ENCODE measurements around the gene TOR2A.

The TOR2A gene

GRCh38 chr9:127753622-127754021 is 18.5 kb upstream of the TOR2A start:
- Histone ChIP-seq H3K27me3 (ENCODE audit: control insufficient read depth, insufficient read depth, low read length) (peaks cover 33% of the 10 kb centered on the region), H3K36me3 (ENCODE audit: control insufficient read depth, insufficient read depth, low read length) (peaks cover 4% of the 10 kb centered on the region)

GRCh38 chr9:127753148-127753547 is 18.1 kb upstream of the TOR2A start:
- no peak overlapping the region for H3K4me3 ChIP-seq (ENCODE audit: low read depth, low read length)
- no peak overlapping the region for H3K9ac ChIP-seq (ENCODE audit: low read depth, low read length)
- peaks cover 5% of the 10 kb centered on the region for H3K4me1 ChIP-seq (ENCODE audit: control insufficient read depth, insufficient read depth, low read length)
- peaks cover 4% of the 10 kb centered on the region for H3K36me3 ChIP-seq (ENCODE audit: control insufficient read depth, insufficient read depth, low read length)
- H3K9me3 ChIP-seq (ENCODE audit: control insufficient read depth, insufficient read depth, low read length): no peaks in the 10 kb centered on the region
- peaks cover 33% of the 10 kb centered on the region for H3K27me3 ChIP-seq (ENCODE audit: control insufficient read depth, insufficient read depth, low read length)

More at GRCh38 chr9:127753622-127754021, 18.5 kb upstream of the TOR2A start:
- no peaks in the 10 kb centered on the region for H3K9me3 ChIP-seq (ENCODE audit: control insufficient read depth, insufficient read depth, low read length)
- peaks cover 5% of the 10 kb centered on the region for H3K4me1 ChIP-seq (ENCODE audit: control insufficient read depth, insufficient read depth, low read length)
- no peak overlapping the region for H3K9ac ChIP-seq (ENCODE audit: low read depth, low read length)
- peak overlapping the region; percentile 75 for H3K4me3 ChIP-seq (ENCODE audit: low read depth, low read length)

DNA sequence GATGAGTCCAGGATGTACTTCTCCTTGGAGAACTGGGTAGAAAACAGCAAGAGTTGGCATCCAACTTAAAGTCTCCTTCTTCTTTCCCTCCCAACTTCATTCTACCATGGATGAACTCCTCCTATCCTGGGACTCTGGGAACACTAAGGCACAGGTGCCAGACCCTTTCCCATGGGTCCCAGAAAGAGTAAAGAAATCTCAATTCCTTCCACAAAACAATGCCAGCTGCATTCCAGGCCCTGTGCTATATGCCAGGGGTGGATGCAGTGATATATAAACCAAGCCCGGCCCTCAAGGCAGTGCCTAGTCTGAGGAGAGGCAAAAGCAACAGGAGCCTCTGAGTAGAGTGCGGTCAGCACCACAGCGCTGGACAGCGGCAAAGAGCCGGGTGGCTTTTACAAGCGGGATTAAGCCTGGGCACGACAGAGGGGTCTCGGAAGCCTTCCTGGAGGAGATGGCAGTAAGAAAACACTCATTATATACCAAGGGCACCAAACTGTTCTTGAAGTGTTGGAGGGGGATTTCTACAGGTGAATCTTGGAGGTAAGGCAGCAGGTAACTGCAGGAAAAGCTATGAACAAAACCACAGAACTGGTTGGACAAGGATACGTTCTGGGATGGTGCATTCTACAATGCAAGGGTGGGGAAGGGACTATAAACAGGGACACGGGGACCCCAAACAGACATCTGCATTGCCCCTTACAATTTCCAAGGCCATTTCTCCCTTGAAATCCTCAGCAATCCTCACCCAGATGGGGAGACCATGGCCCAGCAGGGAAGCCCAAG is 16.4 kb upstream of the TOR2A start:
- peaks cover 32% of the 10 kb centered on the region for H3K27me3 ChIP-seq (ENCODE audit: control insufficient read depth, insufficient read depth, low read length)
- peaks cover 5% of the 10 kb centered on the region for H3K4me1 ChIP-seq (ENCODE audit: control insufficient read depth, insufficient read depth, low read length)
- H3K9me3 ChIP-seq (ENCODE audit: control insufficient read depth, insufficient read depth, low read length): no peaks in the 10 kb centered on the region
- no peak overlapping the region for H3K9ac ChIP-seq (ENCODE audit: low read depth, low read length)
- peaks cover 4% of the 10 kb centered on the region for H3K36me3 ChIP-seq (ENCODE audit: control insufficient read depth, insufficient read depth, low read length)
- H3K4me3 ChIP-seq (ENCODE audit: low read depth, low read length): no peak overlapping the region

DNA sequence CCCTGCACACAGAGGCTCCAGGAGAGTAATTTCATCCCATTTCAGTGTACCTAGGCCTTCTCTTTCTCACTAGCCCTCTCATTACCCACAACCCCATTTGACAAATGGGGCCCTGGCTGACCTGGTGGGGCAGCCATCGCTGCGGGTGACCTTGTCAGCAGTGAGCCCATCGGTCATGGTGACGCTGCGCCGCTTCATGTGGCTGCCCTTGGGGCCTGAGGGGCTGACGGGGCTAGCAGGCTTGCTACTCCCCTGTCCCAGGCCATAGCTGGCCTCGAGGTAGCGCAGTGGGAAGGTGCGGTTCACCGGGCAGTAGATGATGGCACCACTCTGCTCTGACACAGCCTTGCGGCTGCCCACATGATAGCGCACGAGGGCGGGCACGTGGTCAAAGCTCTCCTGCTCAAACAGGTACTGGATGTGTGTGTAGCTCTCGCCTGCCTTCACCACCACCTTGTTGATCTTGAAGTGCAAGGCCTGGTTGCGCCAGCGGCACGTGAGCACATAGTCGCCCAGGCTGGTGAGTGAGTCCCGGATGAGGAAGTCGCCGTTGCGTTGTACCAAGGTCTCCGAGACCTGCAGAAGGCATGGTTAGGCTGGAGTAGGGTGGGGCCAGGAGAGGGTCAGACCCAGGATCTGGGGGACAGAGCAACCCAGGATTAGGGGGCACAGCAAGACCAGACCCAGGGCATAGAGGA is 14.1 kb upstream of the TOR2A start:
- Histone ChIP-seq H3K4me3 (ENCODE audit: low read depth, low read length) (no peak overlapping the region), H3K9ac (ENCODE audit: low read depth, low read length) (no peak overlapping the region), H3K4me1 (ENCODE audit: control insufficient read depth, insufficient read depth, low read length) (peaks cover 2% of the 10 kb centered on the region), H3K27me3 (ENCODE audit: control insufficient read depth, insufficient read depth, low read length) (peaks cover 23% of the 10 kb centered on the region), H3K9me3 (ENCODE audit: control insufficient read depth, insufficient read depth, low read length) (no peaks in the 10 kb centered on the region), H3K36me3 (ENCODE audit: control insufficient read depth, insufficient read depth, low read length) (peaks cover 4% of the 10 kb centered on the region)

GRCh38 chr9:127746959-127747569 is 12.0 kb upstream of the TOR2A start:
- Histone ChIP-seq H3K9ac (ENCODE audit: low read depth, low read length) (no peak overlapping the region), H3K27me3 (ENCODE audit: control insufficient read depth, insufficient read depth, low read length) (peaks cover 6% of the 10 kb centered on the region), H3K36me3 (ENCODE audit: control insufficient read depth, insufficient read depth, low read length) (peaks cover 4% of the 10 kb centered on the region), H3K4me3 (ENCODE audit: low read depth, low read length) (no peak overlapping the region), H3K4me1 (ENCODE audit: control insufficient read depth, insufficient read depth, low read length) (peaks cover 2% of the 10 kb centered on the region), H3K9me3 (ENCODE audit: control insufficient read depth, insufficient read depth, low read length) (no peaks in the 10 kb centered on the region)

DNA sequence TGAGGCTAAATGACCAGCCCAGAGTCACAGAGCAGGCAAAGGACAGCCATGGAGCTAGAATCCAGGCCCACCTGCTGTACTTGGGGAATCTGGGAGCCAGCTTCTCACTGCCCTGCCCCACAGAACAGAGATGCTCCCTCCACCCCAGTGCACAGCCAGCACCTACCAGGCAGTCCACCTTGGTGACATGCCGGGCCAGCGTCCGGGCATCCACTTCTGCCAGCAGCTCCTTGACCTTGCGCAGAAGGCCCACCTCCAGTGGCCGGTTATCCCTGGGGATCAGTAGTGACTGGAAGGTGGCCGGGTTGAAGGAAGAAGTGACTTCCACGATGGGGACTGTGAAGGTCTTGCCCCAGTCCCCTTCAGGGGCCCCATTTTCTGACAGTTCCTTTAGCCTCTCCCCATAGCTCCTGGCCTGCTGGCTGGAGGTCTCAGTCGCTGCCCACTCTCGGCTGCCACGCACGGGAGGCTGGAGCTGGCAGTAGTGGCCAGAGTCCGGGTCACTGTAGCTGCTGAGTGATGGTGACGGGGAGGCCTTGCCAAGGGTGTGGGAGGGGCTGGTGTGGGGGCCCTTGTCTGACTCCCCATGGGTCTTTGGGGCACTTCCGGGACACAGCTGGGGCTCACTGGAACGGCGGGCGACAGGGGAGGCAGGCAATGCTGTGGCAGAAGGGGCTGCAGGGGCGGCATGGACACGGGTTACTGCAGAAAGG is 9.5 kb upstream of the TOR2A start:
- Histone ChIP-seq H3K9me3 (ENCODE audit: control insufficient read depth, insufficient read depth, low read length) (no peaks in the 10 kb centered on the region), H3K4me3 (ENCODE audit: low read depth, low read length) (no peak overlapping the region), H3K27me3 (ENCODE audit: control insufficient read depth, insufficient read depth, low read length) (peaks cover 2% of the 10 kb centered on the region), H3K9ac (ENCODE audit: low read depth, low read length) (no peak overlapping the region), H3K4me1 (ENCODE audit: control insufficient read depth, insufficient read depth, low read length) (no peaks in the 10 kb centered on the region), H3K36me3 (ENCODE audit: control insufficient read depth, insufficient read depth, low read length) (peaks cover 4% of the 10 kb centered on the region)

DNA sequence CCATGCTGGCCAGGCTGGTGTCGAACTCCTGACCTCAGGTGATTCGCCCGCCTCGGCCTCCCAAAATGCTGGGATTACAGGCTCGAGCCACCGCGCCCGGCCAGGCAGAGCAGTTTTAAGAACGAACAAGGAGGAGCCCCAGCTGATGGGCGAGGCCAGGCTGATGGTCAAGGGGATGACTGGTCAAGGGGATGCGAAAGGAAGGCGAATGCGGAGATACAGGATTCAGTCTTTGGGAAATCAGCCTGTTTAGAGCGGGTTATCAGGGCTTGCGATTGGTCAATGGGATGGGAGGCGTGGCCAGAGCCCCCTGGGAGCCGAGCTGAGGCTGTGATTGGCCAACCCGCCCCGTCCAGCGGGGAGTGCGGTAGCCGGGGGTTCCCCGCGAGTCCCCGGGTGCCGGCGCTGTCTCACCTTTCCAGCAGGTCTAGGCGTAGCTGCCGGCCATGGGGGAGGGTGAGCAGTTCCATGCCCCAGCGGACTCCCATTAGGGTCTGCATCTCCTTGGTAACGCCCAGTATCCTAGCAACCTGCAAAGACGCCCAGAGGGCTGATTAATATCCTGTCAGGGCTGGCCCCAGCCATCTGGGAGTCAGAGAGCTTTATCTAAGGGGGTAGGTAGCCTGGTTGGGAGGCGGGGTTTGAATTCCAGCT is 7.5 kb upstream of the TOR2A start:
- Histone ChIP-seq H3K36me3 (ENCODE audit: control insufficient read depth, insufficient read depth, low read length) (no peaks in the 10 kb centered on the region), H3K9ac (ENCODE audit: low read depth, low read length) (no peak overlapping the region), H3K4me3 (ENCODE audit: low read depth, low read length) (peak overlapping the region; percentile 64), H3K27me3 (ENCODE audit: control insufficient read depth, insufficient read depth, low read length) (peaks cover 2% of the 10 kb centered on the region), H3K4me1 (ENCODE audit: control insufficient read depth, insufficient read depth, low read length) (no peaks in the 10 kb centered on the region), H3K9me3 (ENCODE audit: control insufficient read depth, insufficient read depth, low read length) (no peaks in the 10 kb centered on the region)

DNA sequence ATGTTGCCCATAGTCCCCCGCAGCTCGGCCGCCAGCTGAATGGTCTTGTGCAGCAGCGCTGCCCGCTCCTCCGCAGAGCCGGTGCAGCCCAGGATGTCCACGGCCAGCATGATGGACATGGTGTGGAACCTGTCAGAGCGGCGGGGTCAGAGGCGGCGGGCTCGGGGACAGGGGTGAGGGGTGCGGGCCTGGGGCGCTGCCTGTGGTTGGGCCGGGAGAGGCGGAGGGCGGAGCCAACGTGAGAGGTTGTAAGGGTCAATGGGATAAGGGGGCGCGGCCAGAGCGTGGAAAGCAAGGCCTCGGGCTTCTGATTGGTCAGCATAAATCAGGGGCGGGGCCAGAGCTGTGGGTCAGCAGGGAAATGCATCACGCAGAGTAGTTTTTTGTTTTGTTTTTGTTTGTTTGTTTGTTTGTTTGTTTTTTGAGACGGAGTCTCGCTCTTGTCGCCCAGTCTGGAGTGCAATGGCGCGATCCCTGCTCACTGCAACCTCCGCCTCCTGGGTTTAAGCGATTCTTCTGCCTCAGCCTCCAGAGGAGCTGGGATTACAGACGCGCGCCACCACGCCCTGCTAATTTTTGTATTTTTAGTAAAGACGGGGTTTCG is 6.8 kb upstream of the TOR2A start:
- H3K4me1 ChIP-seq (ENCODE audit: control insufficient read depth, insufficient read depth, low read length): no peaks in the 10 kb centered on the region
- peak overlapping the region; percentile 64 for H3K4me3 ChIP-seq (ENCODE audit: low read depth, low read length)
- H3K9me3 ChIP-seq (ENCODE audit: control insufficient read depth, insufficient read depth, low read length): no peaks in the 10 kb centered on the region
- H3K9ac ChIP-seq (ENCODE audit: low read depth, low read length): no peak overlapping the region
- H3K36me3 ChIP-seq (ENCODE audit: control insufficient read depth, insufficient read depth, low read length): no peaks in the 10 kb centered on the region
- peaks cover 2% of the 10 kb centered on the region for H3K27me3 ChIP-seq (ENCODE audit: control insufficient read depth, insufficient read depth, low read length)

DNA sequence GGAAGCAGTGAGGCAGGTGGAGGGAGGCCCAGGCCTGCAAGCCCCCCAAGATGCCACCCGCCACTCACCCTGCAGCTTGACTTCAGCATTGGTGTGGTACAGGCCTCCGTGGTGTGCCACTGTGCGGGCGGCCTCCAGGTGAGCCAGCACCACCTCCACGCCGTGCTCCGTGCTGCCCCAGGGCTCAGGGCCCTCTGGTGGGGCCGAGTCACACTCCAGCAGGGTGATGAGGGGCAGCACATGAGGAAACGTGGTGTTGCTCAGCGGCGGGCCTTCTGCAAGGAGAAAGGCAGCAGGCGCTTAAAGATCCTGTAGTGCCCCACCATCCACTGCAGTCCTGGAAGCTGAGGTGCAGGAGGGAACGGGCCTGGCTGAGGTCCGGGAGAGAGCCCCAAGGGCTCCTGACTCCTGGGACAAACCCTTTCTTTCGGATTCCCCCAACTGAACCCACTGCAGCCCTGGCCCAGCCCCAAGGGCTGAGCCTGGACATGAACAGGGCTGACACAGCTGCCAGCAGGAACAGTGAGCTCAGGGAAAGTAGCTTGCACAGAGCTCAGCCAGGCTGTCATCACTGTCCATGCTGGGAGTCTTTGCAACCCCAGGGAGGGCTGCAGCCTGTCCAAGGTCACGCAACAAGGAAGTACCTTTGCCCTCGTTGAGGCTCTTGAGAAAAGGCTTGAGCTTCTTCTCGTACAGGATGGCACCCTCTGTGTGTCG is 4.7 kb upstream of the TOR2A start:
- peaks cover 3% of the 10 kb centered on the region for H3K4me1 ChIP-seq (ENCODE audit: control insufficient read depth, insufficient read depth, low read length)
- H3K9me3 ChIP-seq (ENCODE audit: control insufficient read depth, insufficient read depth, low read length): no peaks in the 10 kb centered on the region
- H3K27me3 ChIP-seq (ENCODE audit: control insufficient read depth, insufficient read depth, low read length): peaks cover 2% of the 10 kb centered on the region
- no peak overlapping the region for H3K4me3 ChIP-seq (ENCODE audit: low read depth, low read length)
- no peak overlapping the region for H3K9ac ChIP-seq (ENCODE audit: low read depth, low read length)
- H3K36me3 ChIP-seq (ENCODE audit: control insufficient read depth, insufficient read depth, low read length): no peaks in the 10 kb centered on the region

DNA sequence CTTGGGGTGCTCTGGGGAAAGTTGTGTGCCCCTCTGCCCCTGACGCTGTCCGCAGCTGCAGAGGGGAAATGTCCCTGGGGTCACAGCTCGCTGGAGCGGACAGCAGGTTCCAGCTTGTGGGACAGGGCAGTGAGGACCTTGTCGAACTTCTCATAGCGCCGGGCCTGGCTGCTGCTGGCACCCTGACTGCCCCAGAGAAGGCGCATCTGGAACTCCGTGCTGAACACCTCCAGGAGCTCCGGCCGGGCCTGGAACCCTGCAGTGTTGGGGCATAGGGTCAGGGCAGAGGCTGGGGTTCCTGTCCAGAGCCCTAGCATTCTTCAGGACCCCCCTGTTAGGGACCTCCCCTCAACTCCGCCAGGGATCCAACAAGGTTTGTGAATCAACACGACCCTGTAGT is 3.6 kb upstream of the TOR2A start:
- Histone ChIP-seq H3K27me3 (ENCODE audit: control insufficient read depth, insufficient read depth, low read length) (peaks cover 2% of the 10 kb centered on the region), H3K9ac (ENCODE audit: low read depth, low read length) (no peak overlapping the region), H3K9me3 (ENCODE audit: control insufficient read depth, insufficient read depth, low read length) (no peaks in the 10 kb centered on the region), H3K4me3 (ENCODE audit: low read depth, low read length) (no peak overlapping the region), H3K36me3 (ENCODE audit: control insufficient read depth, insufficient read depth, low read length) (no peaks in the 10 kb centered on the region), H3K4me1 (ENCODE audit: control insufficient read depth, insufficient read depth, low read length) (peaks cover 6% of the 10 kb centered on the region)

Data from iPS-15b (cell line).